ENCODE data around the gene GOLGA8H.
A peak's percentile ranks its signal among the peaks of the same experiment; 100 is the strongest.
"Not testable (repeated sequence)": the region's sequence is repeated elsewhere in the genome, so short reads cannot be mapped to it uniquely, and the experiment has no call there.

GOLGA8H gene, protein sequence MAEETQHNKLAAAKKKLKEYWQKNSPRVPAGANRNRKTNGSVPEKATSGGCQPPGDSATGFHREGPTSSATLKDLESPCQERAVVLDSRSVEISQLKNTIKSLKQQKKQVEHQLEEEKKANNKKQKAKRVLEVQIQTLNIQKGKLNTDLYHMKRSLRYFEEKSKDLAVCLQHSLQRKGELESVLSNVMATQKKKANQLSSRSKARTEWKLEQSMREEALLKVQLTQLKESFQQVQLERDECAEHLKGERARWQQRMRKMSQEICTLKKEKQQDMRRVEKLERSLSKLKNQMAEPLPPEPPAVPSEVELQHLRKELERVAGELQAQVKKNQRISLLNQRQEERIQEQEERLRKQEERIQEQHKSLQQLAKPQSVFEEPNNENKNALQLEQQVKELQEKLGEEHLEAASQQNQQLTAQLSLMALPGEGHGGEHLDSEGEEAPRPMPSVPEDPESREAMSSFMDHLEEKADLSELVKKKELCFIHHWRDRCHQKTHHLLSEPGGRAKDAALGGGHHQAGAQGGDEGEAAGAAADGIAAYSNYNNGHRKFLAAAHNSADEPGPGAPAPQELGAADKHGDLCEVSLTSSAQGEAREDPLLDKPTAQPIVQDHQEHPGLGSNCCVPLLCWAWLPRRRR

GRCh38 chr15:30603796-30604195 is at the start of gene GOLGA8H:
Gene GOLGA8H (plus strand): TSS chr15:30604028. CDS start chr15:30604126, 98 bp downstream.
- ATAC-seq, H3K4me3 Mint-ChIP-seq, H3K27ac Mint-ChIP-seq, DNase-seq, H3K9me3 Mint-ChIP-seq, H3K4me1 Mint-ChIP-seq, H3K27me3 Mint-ChIP-seq: not testable (repeated sequence)

DNA sequence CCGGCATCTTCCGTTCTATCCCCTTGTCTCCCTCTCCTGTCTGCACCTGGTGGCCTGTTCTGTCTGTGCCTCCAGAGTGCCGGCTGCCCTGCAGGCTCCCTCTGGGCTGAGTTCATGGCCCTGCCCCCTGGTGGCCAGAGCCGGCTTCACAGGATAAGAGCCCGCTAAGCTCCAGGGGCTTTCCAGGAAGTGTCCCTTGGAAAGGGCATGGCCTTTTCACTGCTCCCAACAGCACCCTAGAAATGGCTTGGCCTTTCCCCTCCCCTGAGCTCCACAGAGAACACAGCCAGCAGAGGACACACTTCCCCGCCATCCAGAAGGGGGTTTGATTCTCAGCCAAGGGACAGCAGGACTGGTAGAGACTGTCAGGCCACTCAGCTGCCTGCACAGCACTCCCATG is 36.9 kb upstream of the GOLGA8H start:
- H3K4me1 Mint-ChIP-seq, H3K27ac Mint-ChIP-seq, H3K27me3 Mint-ChIP-seq, H3K9me3 Mint-ChIP-seq, H3K4me3 Mint-ChIP-seq: not testable (repeated sequence)
- ATAC-seq (peak; percentile 78), DNase-seq (peak; percentile 8 to 25)

DNA sequence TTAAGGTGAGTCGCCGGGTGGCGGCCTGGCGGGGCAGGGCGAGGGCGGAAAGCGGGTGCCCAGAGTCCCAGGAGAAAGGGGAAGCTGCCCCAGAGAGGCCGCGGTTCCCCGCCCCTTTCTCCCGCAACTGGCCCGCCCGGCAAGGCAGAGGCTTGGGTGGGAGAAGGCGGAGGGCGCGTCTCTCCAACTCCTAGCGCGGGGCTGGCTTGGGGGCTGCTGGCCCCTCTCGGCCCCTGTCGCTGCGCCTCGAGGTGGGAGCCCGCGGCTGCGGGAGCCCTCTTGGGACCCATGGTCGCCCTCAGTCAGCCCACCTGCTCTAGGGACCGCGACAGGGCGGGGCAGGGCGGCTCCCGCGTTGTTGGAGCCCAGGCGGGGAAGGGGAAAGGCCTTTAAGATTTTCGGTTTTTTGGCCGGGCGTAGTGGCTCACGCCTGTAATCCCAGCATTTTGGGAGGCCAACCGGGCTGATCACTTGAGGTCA is 30.8 kb upstream of the GOLGA8H start:
- not testable (repeated sequence) for H3K9me3 Mint-ChIP-seq, H3K27me3 Mint-ChIP-seq, H3K27ac Mint-ChIP-seq, DNase-seq, H3K4me1 Mint-ChIP-seq, H3K4me3 Mint-ChIP-seq
- peak; percentile 70 for ATAC-seq

DNA sequence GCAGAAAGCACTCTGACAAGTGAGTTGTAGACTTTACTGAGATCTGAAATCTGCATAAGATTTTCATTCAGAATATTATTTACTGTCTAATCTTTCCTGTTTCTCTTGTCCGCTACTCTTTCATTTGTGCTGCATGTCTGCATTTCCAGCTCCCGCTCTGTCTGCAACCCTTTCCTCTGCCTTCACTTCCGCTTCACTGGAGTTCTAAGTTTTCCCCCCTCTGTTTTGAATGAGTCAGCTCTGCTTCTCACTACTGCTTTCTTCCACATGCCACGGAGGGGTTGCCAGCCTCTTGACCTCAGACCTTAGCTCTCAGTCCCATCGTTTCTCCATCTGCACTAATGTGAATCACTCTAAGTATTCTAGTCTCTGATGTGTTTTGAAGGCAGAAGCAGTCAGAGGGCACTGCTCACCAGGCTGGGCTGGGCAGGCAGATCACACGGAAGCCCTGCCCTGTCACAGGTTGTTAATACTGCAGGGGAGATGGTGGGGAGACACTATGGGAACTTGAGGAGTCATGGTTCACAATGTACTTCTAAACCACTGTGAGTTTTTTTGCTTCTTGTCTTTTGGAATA is 24.3 kb upstream of the GOLGA8H start:
- H3K4me1 Mint-ChIP-seq, DNase-seq, H3K27ac Mint-ChIP-seq, H3K27me3 Mint-ChIP-seq, ATAC-seq, H3K9me3 Mint-ChIP-seq, H3K4me3 Mint-ChIP-seq: not testable (repeated sequence)

DNA sequence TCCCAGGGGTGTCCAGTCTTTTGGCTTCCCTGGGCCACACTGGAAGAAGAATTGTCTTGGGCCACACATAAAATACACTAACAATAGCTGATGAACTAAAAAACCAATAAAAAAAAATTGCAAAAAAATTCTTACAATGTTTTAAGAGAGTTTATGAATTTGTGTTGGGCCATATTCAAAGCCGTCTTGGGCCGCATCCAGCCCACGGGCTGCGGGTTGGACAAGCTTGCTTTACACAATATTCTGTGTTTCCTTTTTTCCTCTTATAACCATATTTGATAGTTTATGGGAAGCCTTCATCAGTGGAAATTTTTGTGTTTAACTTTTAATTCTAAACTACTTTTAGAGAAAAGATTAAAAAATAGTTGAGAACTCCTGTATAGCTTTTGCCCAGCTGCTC is 23.1 kb upstream of the GOLGA8H start:
- not testable (repeated sequence) for H3K27me3 Mint-ChIP-seq, H3K27ac Mint-ChIP-seq, DNase-seq, H3K4me3 Mint-ChIP-seq, H3K9me3 Mint-ChIP-seq, H3K4me1 Mint-ChIP-seq, ATAC-seq

GRCh38 chr15:30598953-30599352 is 4.9 kb upstream of the GOLGA8H start:
- ATAC-seq, H3K27me3 Mint-ChIP-seq, DNase-seq, H3K4me3 Mint-ChIP-seq, H3K27ac Mint-ChIP-seq, H3K9me3 Mint-ChIP-seq, H3K4me1 Mint-ChIP-seq: not testable (repeated sequence)

GRCh38 chr15:30612271-30612670 is 8.4 kb downstream of the GOLGA8H start:
- H3K9me3 Mint-ChIP-seq, H3K4me1 Mint-ChIP-seq, H3K27ac Mint-ChIP-seq, ATAC-seq, H3K4me3 Mint-ChIP-seq, H3K27me3 Mint-ChIP-seq, DNase-seq: not testable (repeated sequence)

- not testable (repeated sequence) for H3K4me3 Mint-ChIP-seq, H3K27ac Mint-ChIP-seq, H3K4me1 Mint-ChIP-seq, DNase-seq, H3K27me3 Mint-ChIP-seq, H3K9me3 Mint-ChIP-seq, ATAC-seq
Measured at GRCh38 chr15:30621342-30621741, 17.5 kb downstream of the GOLGA8H start.

DNA sequence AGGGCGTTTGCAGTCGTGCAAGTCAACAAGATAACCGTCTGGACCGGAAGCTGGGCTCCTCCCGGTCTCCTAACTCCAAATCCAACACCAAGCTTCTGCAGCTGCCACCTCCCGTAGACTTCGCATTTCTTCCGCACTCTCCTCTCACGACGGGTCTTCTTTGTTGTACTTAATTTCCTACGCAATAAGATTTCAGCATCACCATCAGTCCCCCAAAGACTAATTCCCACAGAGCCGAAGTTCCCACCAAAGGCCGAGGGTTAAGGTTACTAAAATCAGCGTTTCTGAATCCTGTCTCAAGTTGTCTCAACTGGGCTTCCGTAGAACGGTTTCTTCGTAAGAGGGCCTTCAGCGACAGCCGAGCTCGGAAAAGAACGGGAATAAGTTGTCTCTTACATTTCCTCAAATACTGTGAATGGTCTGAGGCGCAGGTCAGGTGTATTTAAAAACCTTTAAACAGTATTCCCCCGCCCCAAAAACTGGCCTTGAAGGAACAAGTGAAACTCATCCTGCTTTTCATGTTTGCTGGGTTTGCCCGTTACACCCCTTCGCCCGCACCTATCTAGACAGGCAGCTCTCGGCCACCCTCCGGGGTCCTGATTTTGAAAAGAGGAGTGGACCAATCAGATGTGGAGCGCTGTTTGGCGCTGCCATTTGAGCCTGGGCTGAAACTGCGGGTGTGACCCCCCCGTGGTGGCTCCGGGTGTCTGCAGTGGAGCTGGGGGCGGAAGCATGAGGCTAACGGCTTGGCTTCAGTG is 21.8 kb downstream of the GOLGA8H start, which contains the start of gene ARHGAP11B:
Gene ARHGAP11B (plus strand): TSS at position 693 of the 758 bp plus-strand sequence.
- H3K4me1 Mint-ChIP-seq, result peaks cover 15% of the 10 kb centered on the region
- peak; percentile 95 to 98 for DNase-seq
- ATAC-seq, result peak; percentile 98
- H3K4me3 Mint-ChIP-seq, result peak within 1 kb of the TSS; percentile 92 to 94
- not testable (repeated sequence) for H3K27me3 Mint-ChIP-seq, H3K9me3 Mint-ChIP-seq
- H3K27ac Mint-ChIP-seq, result peak within 1 kb of the TSS; percentile 94 to 97

DNA sequence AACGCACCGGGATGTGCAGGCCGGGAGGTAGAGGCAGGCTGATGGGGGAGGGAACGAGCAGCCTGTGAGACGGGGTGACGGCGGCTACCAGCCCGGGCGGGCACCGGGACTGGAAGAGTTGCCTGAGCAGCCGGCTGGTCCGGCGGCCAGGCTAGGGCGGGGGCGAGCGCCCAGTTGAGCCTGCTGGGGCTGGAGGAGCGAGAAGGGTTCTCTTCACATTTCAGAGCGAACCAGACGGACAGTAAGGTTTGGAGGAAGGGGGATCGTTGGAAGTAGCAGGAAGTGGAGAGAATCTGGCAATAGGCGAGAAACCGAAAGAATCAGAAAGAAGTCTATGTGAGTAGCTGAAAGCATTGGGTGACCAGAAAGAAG is 22.4 kb downstream of the GOLGA8H start:
- H3K9me3 Mint-ChIP-seq, H3K27me3 Mint-ChIP-seq, ATAC-seq: not testable (repeated sequence)
- peaks cover 15% of the 10 kb centered on the region for H3K4me1 Mint-ChIP-seq
- H3K27ac Mint-ChIP-seq, result peak overlapping the region; percentile 94 to 97
- H3K4me3 Mint-ChIP-seq, result peak overlapping the region; percentile 92 to 94
- peak; percentile 9 to 18 for DNase-seq

DNA sequence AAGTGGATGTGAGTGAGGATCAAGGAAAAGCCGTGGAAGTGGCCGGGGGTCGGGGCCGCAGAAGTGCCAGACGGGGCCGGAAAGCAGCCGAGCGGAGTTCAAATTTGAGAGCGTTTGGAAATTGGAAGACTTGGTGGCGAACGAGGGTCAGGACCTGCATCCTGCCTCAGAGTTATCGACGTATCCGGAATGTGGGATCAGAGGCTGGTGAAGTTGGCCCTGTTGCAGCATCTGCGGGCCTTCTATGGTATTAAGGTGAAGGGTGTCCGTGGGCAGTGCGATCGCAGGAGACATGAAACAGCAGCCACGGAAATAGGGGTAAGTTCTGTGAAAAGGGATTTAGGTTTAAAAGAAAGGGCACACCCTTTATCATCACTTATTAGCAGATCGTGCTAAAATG is 22.8 kb downstream of the GOLGA8H start:
- H3K27me3 Mint-ChIP-seq, DNase-seq, ATAC-seq, H3K9me3 Mint-ChIP-seq: not testable (repeated sequence)
- Mint-ChIP-seq H3K27ac (peak overlapping the region; percentile 94 to 97), H3K4me1 (peaks cover 15% of the 10 kb centered on the region), H3K4me3 (peak overlapping the region; percentile 92 to 94)

DNA sequence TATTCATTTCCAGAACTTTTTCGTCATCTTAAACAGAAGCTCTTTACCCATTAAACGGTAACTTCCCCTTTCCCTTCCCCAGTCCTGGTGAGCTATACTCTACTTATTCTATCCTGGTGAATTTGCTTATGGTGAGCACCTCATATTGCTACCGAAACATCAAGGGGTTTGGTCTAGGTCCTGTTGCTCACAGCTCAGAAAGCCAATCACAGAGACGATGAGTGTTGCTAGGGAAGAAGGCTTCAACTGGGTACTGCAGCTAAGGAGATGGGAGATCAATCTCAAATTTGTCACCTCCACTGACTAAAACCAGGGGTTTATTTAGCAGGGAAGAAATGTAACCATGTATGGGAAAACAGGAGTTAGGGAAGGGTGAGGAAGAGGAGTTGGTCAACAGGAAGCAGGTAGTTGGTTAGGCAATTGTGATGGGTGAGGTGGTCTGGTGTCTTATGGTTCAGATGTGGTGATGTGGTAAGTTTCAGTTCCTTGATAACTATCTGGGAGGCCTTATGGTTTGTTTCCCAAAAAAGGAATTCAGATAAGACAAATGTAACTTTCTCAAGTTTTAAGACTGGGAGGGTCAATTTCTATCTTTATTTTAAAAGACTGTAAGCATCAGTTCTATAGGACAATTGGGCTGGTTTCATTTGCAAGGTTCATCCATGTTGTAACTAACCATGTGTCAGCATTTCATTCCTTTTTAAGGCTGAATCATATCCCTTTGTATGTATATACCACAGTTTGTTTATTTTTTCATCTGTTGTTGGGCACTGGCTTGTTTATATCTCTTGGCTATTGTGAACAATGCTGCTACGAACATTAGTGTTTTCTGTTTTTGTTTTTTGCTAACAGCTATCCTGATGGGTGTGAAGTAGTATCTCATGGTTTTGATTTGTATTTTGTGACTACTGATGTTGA is 46.4 kb downstream of the GOLGA8H start:
- Mint-ChIP-seq H3K9me3 (no peaks in the 10 kb centered on the region), H3K27ac (no peak overlapping the region), H3K27me3 (no peaks in the 10 kb centered on the region), H3K4me1 (peaks cover 24% of the 10 kb centered on the region), H3K4me3 (no peak overlapping the region)
- ATAC-seq, result no peak
- DNase-seq, result no peak

- not testable (repeated sequence) for ATAC-seq, H3K27me3 Mint-ChIP-seq, DNase-seq, H3K27ac Mint-ChIP-seq, H3K4me1 Mint-ChIP-seq, H3K4me3 Mint-ChIP-seq, H3K9me3 Mint-ChIP-seq
Measured at GRCh38 chr15:30661154-30661553, 57.3 kb downstream of the GOLGA8H start.

Data from stimulated activated naive CD8-positive, alpha-beta T cell treated with anti-CD3 and anti-CD28 coated beads, Interleukin-15, amount 100 ng/mL, for 72 hours (primary cell).